Measurements from ENCODE around the gene ARPIN.
"Not testable (repeated sequence)": the region's sequence is repeated elsewhere in the genome, so short reads cannot be mapped to it uniquely, and the experiment has no call there.

The ARPIN gene

GRCh38 chr15:89888214-89888804, 24.4 kb downstream of the ARPIN start:
- DNase-seq (ENCODE audit: low read depth): peak; percentile 78
- TF ChIP-seq CTCF (IDR thresholded peaks at IDR 0.05; ENCODE audit: low read length, missing control alignments): peak; percentile 58
- no peak overlapping the region for H3K4me3 ChIP-seq (replicated peaks; ENCODE audit: low read depth, low read length)

DNA sequence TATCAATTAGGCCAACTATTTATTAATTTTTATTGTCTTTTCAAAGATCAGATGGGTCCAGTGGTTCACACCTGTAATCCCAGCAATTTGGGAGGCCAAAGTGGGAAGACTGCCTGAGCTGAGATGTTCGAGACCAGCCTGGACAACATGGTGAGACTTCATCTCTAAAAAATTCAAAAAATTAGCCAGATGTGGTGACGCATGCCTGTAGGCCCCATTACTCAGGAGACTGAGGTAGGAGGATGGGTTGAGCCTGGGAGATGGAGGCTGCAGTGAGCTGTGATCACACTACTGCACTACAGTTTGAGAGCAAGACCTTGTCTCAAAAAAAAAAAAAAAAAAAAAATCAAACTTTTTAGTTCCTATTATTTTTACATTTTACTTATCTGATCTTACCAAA, 27.1 kb downstream of the ARPIN start:
- TF ChIP-seq CTCF (IDR thresholded peaks at IDR 0.05; ENCODE audit: low read length, missing control alignments): no peak
- no peak for DNase-seq (ENCODE audit: low read depth)
- H3K4me3 ChIP-seq (replicated peaks; ENCODE audit: low read depth, low read length): no peak overlapping the region

- not testable (repeated sequence) for DNase-seq (ENCODE audit: low read depth); H3K4me3 ChIP-seq (replicated peaks; ENCODE audit: low read depth, low read length)
Measured at GRCh38 chr15:89885179-89885578, 27.6 kb downstream of the ARPIN start.

GRCh38 chr15:89883518-89883917, 29.2 kb downstream of the ARPIN start:
- TF ChIP-seq CTCF (IDR thresholded peaks at IDR 0.05; ENCODE audit: low read length, missing control alignments): no peak
- no peak for DNase-seq (ENCODE audit: low read depth)
- no peak overlapping the region for H3K4me3 ChIP-seq (replicated peaks; ENCODE audit: low read depth, low read length)

DNA sequence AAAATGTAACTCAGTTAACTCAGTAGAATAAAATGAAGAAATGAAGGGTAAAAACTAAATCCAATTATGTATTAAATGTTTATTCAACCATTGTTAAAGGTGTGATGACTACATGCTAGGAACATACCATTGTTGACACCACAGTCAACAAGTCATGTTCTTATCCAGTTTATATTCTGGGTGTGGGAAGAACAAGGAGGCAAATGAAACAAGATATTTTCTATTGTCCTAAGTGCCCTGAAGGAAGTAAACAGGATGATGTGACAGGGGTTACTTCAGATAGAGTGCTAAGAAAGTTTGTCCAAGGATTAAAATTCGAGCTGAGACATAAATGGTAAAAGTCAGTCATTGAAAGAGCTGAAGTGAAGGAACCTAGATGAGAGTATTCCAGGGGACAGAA, 32.0 kb downstream of the ARPIN start:
- DNase-seq (ENCODE audit: low read depth): no peak
- no peak overlapping the region for H3K4me3 ChIP-seq (replicated peaks; ENCODE audit: low read depth, low read length)
- TF ChIP-seq CTCF (IDR thresholded peaks at IDR 0.05; ENCODE audit: low read length, missing control alignments): no peak

GRCh38 chr15:89878323-89878722, 34.4 kb downstream of the ARPIN start:
- H3K4me3 ChIP-seq (replicated peaks; ENCODE audit: low read depth, low read length): no peak overlapping the region
- TF ChIP-seq CTCF (IDR thresholded peaks at IDR 0.05; ENCODE audit: low read length, missing control alignments): no peak
- DNase-seq (ENCODE audit: low read depth): no peak

GRCh38 chr15:89877083-89877425, 35.7 kb downstream of the ARPIN start:
- DNase-seq (ENCODE audit: low read depth): no peak

More at GRCh38 chr15:89877083-89877425, 35.7 kb downstream of the ARPIN start:
- H3K4me3 ChIP-seq (replicated peaks; ENCODE audit: low read depth, low read length): no peak overlapping the region
- no peak for TF ChIP-seq CTCF (IDR thresholded peaks at IDR 0.05; ENCODE audit: low read length, missing control alignments)

All from fibroblast of pulmonary artery (primary cell).